ENCODE measurements around the gene TRAK1. TPM values are rescaled to one million over a fixed set of nuclear protein-coding genes. Genes with fewer than 3 reads are reported as not detected.

The TRAK1 gene
- total and polyA plus RNA-seq, 10 of the 15 experiments (the other 5 are each of a cell fraction or from before 2014, with no cell fraction given) = 6.6 to 46.2 (median 23.7) TPM

- POLR2A ChIA-PET = no interaction called here
- in situ Hi-C loops (cut with MboI) (no loop called here), intact Hi-C loops (cut with micrococcal nuclease; ENCODE audit: unreplicated experiment) (no loop called here)
- H3K4me3 ChIP-seq = no peak within 1 kb of the TSS
- no peak within 1 kb of the TSS for H3K9ac ChIP-seq (ENCODE audit: control insufficient read depth, insufficient read depth, low read length)
- no peak within 1 kb of the TSS for H3K27ac ChIP-seq (ENCODE audit: control insufficient read depth, insufficient read depth)
- RAD21 ChIA-PET (ENCODE audit: unreplicated experiment) = no interaction called here
- SMC1A ChIA-PET (ENCODE audit: uncharacterized antibody, unreplicated experiment) = no interaction called here
- peaks cover 3 to 18% of the 10 kb centered on the region in 2 experiments; a peak in 3 of 4 replicates for H3K27me3 ChIP-seq (replicated peaks in 1 of 2; ENCODE audit: control insufficient read depth in 2 of 2, insufficient read depth in 2 of 2, low read length in 1 of 2)
- WGBS (ENCODE audit: insufficient coverage, insufficient replicate concordance, low lambda C conversion rate, missing lambda C conversion rate) = 58% methylated on average over 13 of the region's 16 CpGs
- no peak within 1 kb of the TSS for H2AFZ ChIP-seq (ENCODE audit: control insufficient read depth, low read depth, low read length)
- DNase-seq (ENCODE audit: low read depth, low spot score) = no peak
- H3K79me2 ChIP-seq (ENCODE audit: control insufficient read depth, insufficient read depth, low read length) = no peaks in the 10 kb centered on the region
- H3K9me3 ChIP-seq (replicated peaks; ENCODE audit: control insufficient read depth, insufficient read depth, low read length) = no peaks in the 10 kb centered on the region; the same call in 1 of the 3 replicates
- no peaks in the 10 kb centered on the region for H4K20me1 ChIP-seq (ENCODE audit: control insufficient read depth, insufficient read depth)
- BruUV-seq (replicated peaks) = no TSS peak
- TF ChIP-seq SUPT20H (IDR thresholded peaks at IDR 0.05; ENCODE audit: borderline replicate concordance, control insufficient read depth, low read depth, low read length) (no peak), HCFC1 (IDR thresholded peaks at IDR 0.05; ENCODE audit: low read length) (no peak), E2F8 (IDR thresholded peaks at IDR 0.05; ENCODE audit: low read depth, partially characterized antibody) (no peak), USF2 (IDR thresholded peaks at IDR 0.05; ENCODE audit: borderline replicate concordance, low read depth, low read length) (no peak), CREM (IDR thresholded peaks at IDR 0.05; ENCODE audit: low read depth) (no peak), CHD2 (IDR thresholded peaks at IDR 0.05; ENCODE audit: borderline replicate concordance, low read depth, low read length) (no peak), MYC (IDR thresholded peaks at IDR 0.05; ENCODE audit: insufficient read depth, insufficient read length, insufficient replicate concordance, low read length, severe bottlenecking) (no peak), HSF1 (IDR thresholded peaks at IDR 0.05; ENCODE audit: low read depth, low read length) (no peak), RAD51 (IDR thresholded peaks at IDR 0.05) (no peak), BMI1 (IDR thresholded peaks at IDR 0.05; ENCODE audit: borderline replicate concordance) (no peak), POLR2AphosphoS5 (IDR thresholded peaks at IDR 0.05; ENCODE audit: low read length) (no peak), BRCA1 (IDR thresholded peaks at IDR 0.05; ENCODE audit: low read depth, low read length) (no peak), RBBP5 (conservative IDR thresholded peaks at IDR 0.05) (no peak), NRF1 (conservative IDR thresholded peaks at IDR 0.05; ENCODE audit: low read depth, low read length) (no peak)
- no peaks in the 10 kb centered on the region for H3K36me3 ChIP-seq (ENCODE audit: control insufficient read depth in 2 of 2, insufficient read depth in 2 of 2, low read length in 1 of 2)
- ATAC-seq = no peak
- no peak within 1 kb of the TSS for H3K4me2 ChIP-seq (ENCODE audit: control insufficient read depth, insufficient read depth)
- CTCF ChIA-PET = no interaction called here
- no peak for FAIRE-seq
- H3K4me1 ChIP-seq (ENCODE audit: control insufficient read depth, insufficient read depth, low read length) = no peaks in the 10 kb centered on the region
These were observed 174.9 kb downstream of the TRAK1 start, which contains the start of gene CCK for GRCh38 chr3:42266085-42266484. Gene CCK, minus strand, starts transcription at chr3:42266185. Its CDS starts 2,555 bp downstream, at chr3:42263630.

Measured in GM12878 (cell line).